ENCODE results near the gene SLC28A1.
A peak's percentile ranks its signal among the peaks of the same experiment; 100 is the strongest.

SLC28A1 gene

GRCh38 chr15:84992157-84992944 is 107.9 kb downstream of the SLC28A1 start:
- H3K9me3 Mint-ChIP-seq = no peaks in the 10 kb centered on the region
- peak overlapping the region; percentile 8 for H3K27ac Mint-ChIP-seq
- no peak overlapping the region for H3K4me3 Mint-ChIP-seq
- H3K4me1 Mint-ChIP-seq (ENCODE audit: low read depth) = peaks cover 47% of the 10 kb centered on the region
- H3K27me3 Mint-ChIP-seq = no peaks in the 10 kb centered on the region
- intact Hi-C loops (cut with micrococcal nuclease) = no loop called here
- H3K36me3 Mint-ChIP-seq (ENCODE audit: low read depth) = no peaks in the 10 kb centered on the region

Measured in dendritic cell treated with granulocyte-macrophage colony-stimulating factor and Interleukin-4, amounts not matched to agents 40 ng/mL and 50 ng/mL, for 4 days (primary cell).